ENCODE data around the gene PHACTR1.

- no peak for TF ChIP-seq POLR2A (IDR thresholded peaks at IDR 0.05; ENCODE audit: low read length)
- no peak for TF ChIP-seq CTCF (IDR thresholded peaks at IDR 0.05)
- no peak for TF ChIP-seq CBX2 (IDR thresholded peaks at IDR 0.05; ENCODE audit: borderline replicate concordance, low read depth)
- no peak for TF ChIP-seq EP300 (IDR thresholded peaks at IDR 0.05)
- no peak for TF ChIP-seq ESRRA (IDR thresholded peaks at IDR 0.05; ENCODE audit: borderline replicate concordance, low read length)
- no peak for TF ChIP-seq CEBPB (IDR thresholded peaks at IDR 0.05)
- no peak for TF ChIP-seq JUNB (IDR thresholded peaks at IDR 0.05)
- TF ChIP-seq HOXA7 (CRISPR knock-in tag; IDR thresholded peaks at IDR 0.05) = no peak
Measured at GRCh38 chr6:12931639-12932038, 215.1 kb downstream of the PHACTR1 start.

Measured in A549 (cell line).